Parathyroid adenoma (tissue), 2 donors: Measurements from ENCODE around the gene SLC16A7.

Source experiments
- H2AFZ ChIP-seq: fragments of 300-600 bp; sonication (generic); one replicate; pipeline ENCODE4 v1.7.0; 2017; ENCODE audit warnings: antibody characterized with exemption, mild to moderate bottlenecking
- H3K27ac ChIP-seq: fragments of 300-600 bp; sonication (generic); one replicate; pipeline ENCODE4 v1.7.0; 2017
- H3K27me3 ChIP-seq: fragments of 300-600 bp; sonication (generic); one replicate; pipeline ENCODE4 v1.7.0; 2017; ENCODE audit warnings: low read length; ENCODE audit not compliant: control insufficient read depth, insufficient read depth
- H3K36me3 ChIP-seq: fragments of 300-600 bp; sonication (generic); one replicate; pipeline ENCODE4 v1.7.0; 2017; ENCODE audit warnings: low read length; ENCODE audit not compliant: control insufficient read depth, insufficient read depth
- H3K4me1 ChIP-seq: fragments of 300-600 bp; sonication (generic); one replicate; pipeline ENCODE4 v1.7.0; 2017; ENCODE audit warnings: control low read depth
- H3K4me2 ChIP-seq: fragments of 300-600 bp; sonication (generic); one replicate; pipeline ENCODE4 v1.7.0; 2017; ENCODE audit warnings: low read length
- H3K4me3 ChIP-seq: fragments of 300-600 bp; sonication (generic); one replicate; pipeline ENCODE4 v1.7.0; 2017; ENCODE audit warnings: low read depth, low read length
- H3K79me2 ChIP-seq: fragments of 300-600 bp; sonication (generic); one replicate; pipeline ENCODE4 v1.7.0; 2017; ENCODE audit warnings: control low read depth
- H3K9ac ChIP-seq: fragments of 300-600 bp; sonication (generic); one replicate; pipeline ENCODE4 v1.7.0; 2017; ENCODE audit warnings: mild to moderate bottlenecking
- H3K9me3 ChIP-seq: fragments of 300-600 bp; sonication (generic); one replicate; pipeline ENCODE4 v1.7.0; 2017; ENCODE audit warnings: low read length; ENCODE audit not compliant: control insufficient read depth
- TF ChIP-seq, protein P1 (sequence below): fragments of 300-600 bp; sonication (generic); IDR thresholded peaks from one replicate; pipeline ENCODE4 v1.7.0; 2017; ENCODE audit warnings: antibody characterized with exemption, mild to moderate bottlenecking
- donor health status: primary hyperparathyroidism.

The SLC16A7 gene

DNA sequence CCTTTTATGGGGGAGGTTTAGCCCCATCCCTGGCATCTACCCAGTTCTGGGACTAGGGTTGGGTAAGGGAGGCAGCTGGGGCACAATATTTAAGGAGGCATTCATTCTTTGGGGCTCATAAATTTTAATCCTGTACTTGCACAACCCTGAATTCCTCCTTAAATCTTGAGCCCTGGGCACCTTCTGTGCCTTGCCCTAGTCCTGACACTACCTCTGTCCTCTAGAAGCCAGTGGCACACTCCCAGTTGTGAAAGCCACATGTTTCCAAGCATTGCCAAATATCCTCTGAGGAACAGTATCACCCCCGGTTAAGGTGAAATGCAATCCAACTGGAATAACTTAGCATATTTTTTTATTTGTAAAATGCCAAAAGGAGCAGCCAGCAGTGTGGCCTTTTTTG, 36.6 kb downstream of the SLC16A7 start:
- TF ChIP-seq, protein P1, sequence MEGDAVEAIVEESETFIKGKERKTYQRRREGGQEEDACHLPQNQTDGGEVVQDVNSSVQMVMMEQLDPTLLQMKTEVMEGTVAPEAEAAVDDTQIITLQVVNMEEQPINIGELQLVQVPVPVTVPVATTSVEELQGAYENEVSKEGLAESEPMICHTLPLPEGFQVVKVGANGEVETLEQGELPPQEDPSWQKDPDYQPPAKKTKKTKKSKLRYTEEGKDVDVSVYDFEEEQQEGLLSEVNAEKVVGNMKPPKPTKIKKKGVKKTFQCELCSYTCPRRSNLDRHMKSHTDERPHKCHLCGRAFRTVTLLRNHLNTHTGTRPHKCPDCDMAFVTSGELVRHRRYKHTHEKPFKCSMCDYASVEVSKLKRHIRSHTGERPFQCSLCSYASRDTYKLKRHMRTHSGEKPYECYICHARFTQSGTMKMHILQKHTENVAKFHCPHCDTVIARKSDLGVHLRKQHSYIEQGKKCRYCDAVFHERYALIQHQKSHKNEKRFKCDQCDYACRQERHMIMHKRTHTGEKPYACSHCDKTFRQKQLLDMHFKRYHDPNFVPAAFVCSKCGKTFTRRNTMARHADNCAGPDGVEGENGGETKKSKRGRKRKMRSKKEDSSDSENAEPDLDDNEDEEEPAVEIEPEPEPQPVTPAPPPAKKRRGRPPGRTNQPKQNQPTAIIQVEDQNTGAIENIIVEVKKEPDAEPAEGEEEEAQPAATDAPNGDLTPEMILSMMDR: no peak
- Histone ChIP-seq H3K27me3 (no peaks in the 10 kb centered on the region), H3K79me2 (no peaks in the 10 kb centered on the region), H3K4me1 (no peaks in the 10 kb centered on the region), H3K4me2 (no peak overlapping the region), H2AFZ (no peak overlapping the region), H3K27ac (no peak overlapping the region), H3K9ac (no peak overlapping the region), H3K9me3 (no peaks in the 10 kb centered on the region), H3K4me3 (no peak overlapping the region), H3K36me3 (no peaks in the 10 kb centered on the region)

DNA sequence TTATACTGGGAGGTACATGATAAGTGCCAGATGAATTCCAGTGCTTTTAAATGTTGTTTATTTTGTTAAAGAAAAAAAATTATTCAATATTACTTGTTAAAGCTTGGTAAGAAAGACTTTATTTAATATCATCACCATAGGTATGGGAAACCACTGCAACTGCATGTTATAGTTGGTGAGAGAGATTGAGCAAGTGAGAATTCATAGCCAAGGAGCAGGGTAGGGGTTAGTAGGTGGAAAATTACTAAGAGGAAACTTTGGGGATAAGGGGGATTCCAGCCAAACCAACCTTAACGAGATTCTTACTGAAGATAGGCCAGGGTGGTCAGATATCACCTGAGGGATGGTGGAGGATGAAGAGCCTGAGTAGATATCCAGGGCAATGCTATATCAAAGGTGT, 38.4 kb downstream of the SLC16A7 start:
- H3K4me3 ChIP-seq: no peak overlapping the region
- TF ChIP-seq, protein P1: no peak
- H3K9me3 ChIP-seq: no peaks in the 10 kb centered on the region
- no peaks in the 10 kb centered on the region for H3K79me2 ChIP-seq
- no peak overlapping the region for H3K4me2 ChIP-seq
- no peaks in the 10 kb centered on the region for H3K4me1 ChIP-seq
- H3K27me3 ChIP-seq: no peaks in the 10 kb centered on the region
- no peak overlapping the region for H2AFZ ChIP-seq
- H3K36me3 ChIP-seq: no peaks in the 10 kb centered on the region
- H3K9ac ChIP-seq: no peak overlapping the region
- no peak overlapping the region for H3K27ac ChIP-seq

DNA sequence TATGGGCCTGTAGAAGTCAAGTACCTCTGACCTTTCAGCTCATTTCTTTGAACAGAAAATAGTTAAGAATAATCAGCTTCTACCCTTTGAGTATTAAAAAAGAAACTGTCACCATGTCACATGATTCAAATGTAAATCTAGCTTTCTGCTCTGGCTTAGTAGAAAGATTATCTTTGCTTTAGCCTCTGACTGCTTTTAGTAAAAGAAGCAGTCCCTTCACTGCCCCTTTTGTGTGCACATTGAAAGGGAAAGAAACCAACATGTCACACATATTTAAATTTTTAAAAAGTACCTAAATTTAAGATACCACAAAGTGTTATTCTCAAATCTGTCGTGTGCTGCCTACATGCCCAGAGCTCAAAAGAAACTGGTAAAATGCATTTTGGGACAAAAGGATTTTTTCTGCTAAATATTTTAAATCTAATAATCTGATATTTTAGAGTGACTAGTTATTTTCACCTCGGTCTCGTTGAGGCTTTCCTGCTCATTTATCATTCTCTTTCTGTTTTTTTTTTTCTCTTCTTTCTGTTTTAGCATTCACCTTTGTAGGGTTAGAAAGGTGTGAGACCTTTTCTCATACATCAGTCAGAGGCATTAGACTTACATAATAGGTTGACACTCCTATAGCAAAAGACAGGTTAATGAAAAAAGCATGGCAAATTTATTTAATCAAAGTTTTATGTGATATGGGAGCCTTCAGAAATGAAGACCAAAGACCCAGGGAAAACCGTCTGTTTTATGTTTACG, 41.3 kb downstream of the SLC16A7 start:
- H3K4me1 ChIP-seq: no peaks in the 10 kb centered on the region
- no peaks in the 10 kb centered on the region for H3K27me3 ChIP-seq
- no peaks in the 10 kb centered on the region for H3K79me2 ChIP-seq
- H3K9me3 ChIP-seq: no peaks in the 10 kb centered on the region
- no peaks in the 10 kb centered on the region for H3K36me3 ChIP-seq
- no peak overlapping the region for H3K9ac ChIP-seq
- H3K27ac ChIP-seq: no peak overlapping the region
- H3K4me3 ChIP-seq: no peak overlapping the region
- H3K4me2 ChIP-seq: no peak overlapping the region
- TF ChIP-seq, protein P1: no peak
- no peak overlapping the region for H2AFZ ChIP-seq

DNA sequence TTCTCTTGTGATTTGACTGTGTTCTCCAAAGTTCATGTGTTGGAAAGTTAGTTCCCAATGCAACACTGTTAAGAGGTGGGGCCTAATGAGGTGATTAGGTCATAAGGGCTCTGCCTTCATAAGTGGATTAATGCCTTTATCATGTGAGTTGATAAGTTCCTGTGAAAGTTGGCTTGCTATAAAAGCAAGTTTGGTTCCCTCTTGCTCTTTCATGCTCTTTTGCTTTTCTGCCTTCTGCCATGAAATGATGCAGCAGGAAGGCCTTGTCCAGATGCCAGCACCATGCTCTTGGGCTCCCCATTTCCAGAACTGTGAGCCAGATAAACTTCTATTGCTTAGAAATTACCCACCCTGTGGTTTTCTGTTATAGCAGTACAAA, 41.9 kb downstream of the SLC16A7 start:
- no peak overlapping the region for H2AFZ ChIP-seq
- no peak overlapping the region for H3K27ac ChIP-seq
- H3K4me2 ChIP-seq: no peak overlapping the region
- no peak overlapping the region for H3K4me3 ChIP-seq
- no peaks in the 10 kb centered on the region for H3K27me3 ChIP-seq
- no peaks in the 10 kb centered on the region for H3K9me3 ChIP-seq
- H3K4me1 ChIP-seq: no peaks in the 10 kb centered on the region
- TF ChIP-seq, protein P1: no peak
- H3K9ac ChIP-seq: no peak overlapping the region
- H3K79me2 ChIP-seq: no peaks in the 10 kb centered on the region
- H3K36me3 ChIP-seq: no peaks in the 10 kb centered on the region

DNA sequence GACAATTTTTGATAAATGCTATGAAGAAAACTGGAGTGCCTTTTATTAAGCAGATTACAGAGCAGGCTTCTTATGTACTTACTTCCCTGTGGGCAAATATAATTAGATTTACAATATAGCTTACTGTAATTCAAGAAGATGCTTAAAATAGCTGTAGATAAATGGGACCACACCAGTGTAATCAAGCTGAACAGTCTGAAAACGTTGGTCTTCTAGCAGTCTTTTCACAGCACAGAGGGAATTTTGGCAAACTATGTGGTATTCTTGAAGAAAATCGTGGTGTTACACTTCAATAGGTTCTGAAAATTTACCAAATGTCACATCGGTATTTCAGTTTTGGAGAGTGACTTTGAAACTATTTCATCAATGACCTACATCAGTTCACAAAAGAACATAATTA, 47.7 kb downstream of the SLC16A7 start:
- Histone ChIP-seq H3K27me3 (no peaks in the 10 kb centered on the region), H3K4me2 (no peak overlapping the region), H3K36me3 (no peaks in the 10 kb centered on the region), H3K79me2 (no peaks in the 10 kb centered on the region), H3K27ac (no peak overlapping the region), H3K9ac (no peak overlapping the region), H3K4me1 (no peaks in the 10 kb centered on the region), H2AFZ (no peak overlapping the region), H3K9me3 (no peaks in the 10 kb centered on the region), H3K4me3 (no peak overlapping the region)
- TF ChIP-seq, protein P1: no peak
